HG03175 (cell line): ENCODE results near the gene NLGN1.

Source experiments
- ATAC-seq: cut with Tn5 transposase; IDR thresholded peaks from one replicate; pipeline ENCODE4 v1.9.1; 2021; ENCODE audit warnings: mild to moderate bottlenecking, moderate library complexity; ENCODE audit not compliant: unreplicated experiment

The NLGN1 gene

DNA sequence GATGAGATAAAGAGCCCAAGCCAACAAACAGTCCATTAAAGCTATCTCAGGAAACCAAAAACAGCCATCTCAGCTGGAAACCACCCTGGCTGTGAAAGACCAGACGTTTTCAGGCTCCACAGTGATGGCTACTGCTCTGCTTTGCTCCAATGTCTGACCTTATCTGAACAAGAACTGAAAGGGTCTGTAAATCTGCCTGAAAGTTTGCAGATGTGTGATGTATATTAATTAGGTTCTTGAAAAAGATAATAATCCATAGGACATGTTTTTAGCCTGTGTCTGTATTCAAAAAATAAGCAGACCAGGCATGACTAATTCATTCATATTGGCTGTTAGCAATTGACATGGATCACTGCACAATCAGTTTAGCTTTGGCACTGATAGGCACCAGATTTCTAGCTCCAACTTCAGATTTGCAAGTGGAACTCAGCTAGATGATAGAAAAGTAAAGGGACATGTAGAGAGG, 850.2 kb downstream of the NLGN1 start:
- no peak for ATAC-seq

DNA sequence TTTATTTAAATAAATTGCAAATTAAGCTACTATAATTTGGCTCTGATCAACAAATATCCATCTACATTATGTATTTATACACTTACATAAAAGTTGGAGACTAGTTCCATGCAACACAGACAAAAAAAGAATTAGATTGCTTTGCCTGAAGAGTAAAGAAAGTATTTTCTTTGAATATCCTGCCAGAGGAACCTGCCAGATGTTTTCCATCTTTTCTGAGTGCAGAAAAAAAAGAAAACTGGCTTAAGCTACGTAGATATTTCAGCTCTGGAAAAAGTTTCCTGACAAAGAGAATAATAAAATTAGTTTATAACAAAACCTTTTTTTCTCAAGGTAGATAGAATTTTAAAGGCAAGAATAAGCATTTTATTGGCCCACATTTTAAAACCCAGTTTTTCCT, 854.1 kb downstream of the NLGN1 start:
- ATAC-seq, result no peak

DNA sequence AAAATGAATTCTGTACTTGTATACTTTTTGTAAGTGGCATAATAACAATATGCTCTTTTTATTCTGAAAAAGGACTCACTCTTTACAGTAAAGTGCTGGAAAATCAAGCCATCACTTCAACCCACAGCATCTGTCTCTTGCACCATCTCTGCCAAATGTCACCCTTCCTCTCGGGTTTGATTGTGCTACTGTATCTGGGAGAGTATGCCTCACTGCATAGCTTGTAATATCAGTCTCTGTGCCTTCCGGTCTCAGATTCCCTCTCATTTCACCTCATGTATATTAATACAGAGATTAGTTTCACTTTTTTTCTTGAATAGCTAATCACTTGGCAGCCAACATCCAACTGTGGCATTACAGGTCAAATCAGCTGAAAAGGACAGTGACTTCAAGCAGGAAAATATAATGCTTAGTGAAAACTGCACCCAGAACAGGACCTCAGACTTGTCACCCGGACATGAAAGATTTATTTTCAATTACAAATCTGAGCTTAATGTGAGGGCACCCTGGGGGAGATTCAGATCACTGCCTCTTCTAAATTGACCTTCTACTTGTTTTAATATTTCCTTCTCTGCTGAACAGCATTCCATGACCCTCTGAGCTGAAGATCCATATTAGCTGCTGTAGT, 855.8 kb downstream of the NLGN1 start:
- ATAC-seq, result no peak

DNA sequence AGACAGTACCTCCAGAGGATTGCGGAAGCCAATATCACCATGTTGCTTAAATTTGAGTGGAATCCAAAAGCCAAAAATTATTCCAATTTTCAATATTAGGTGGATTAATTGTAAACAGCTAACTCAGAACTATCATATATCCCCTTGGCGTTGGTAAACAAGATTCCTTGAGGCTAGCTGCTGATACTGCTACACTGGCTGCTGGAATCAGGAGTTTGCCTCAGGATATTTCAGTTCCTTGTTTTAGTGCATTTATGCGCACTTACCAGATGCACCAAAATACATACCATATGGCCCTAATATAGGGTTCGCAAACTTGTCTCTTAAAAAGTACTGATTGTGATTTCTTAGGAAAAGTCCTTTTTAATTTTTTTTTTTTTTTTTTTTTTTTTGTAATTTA, 856.4 kb downstream of the NLGN1 start:
- ATAC-seq, result no peak

DNA sequence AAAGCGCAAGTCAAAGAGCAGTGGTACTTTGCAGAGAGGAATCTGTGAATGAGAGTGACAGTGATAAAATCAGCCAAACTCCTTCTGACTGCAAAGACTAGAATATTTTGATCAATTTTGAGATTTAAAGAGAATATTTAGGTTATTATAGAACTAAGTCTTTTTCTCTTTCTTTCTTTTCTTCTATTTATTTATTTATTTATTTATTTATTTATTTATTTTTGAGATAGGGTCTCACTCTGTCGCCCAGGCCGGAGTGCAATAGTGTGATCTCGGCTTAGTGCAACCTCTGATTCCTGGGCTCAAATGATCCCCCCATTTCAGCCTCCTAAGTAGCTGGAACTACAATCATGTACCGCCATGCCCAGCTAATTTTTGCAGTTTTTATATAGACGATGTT, 857.9 kb downstream of the NLGN1 start:
- ATAC-seq, result no peak

- ATAC-seq, result no peak
Measured at GRCh38 chr3:174266476-174266875, 868.9 kb downstream of the NLGN1 start.

GRCh38 chr3:174268061-174268460, 870.5 kb downstream of the NLGN1 start:
- no peak for ATAC-seq

DNA sequence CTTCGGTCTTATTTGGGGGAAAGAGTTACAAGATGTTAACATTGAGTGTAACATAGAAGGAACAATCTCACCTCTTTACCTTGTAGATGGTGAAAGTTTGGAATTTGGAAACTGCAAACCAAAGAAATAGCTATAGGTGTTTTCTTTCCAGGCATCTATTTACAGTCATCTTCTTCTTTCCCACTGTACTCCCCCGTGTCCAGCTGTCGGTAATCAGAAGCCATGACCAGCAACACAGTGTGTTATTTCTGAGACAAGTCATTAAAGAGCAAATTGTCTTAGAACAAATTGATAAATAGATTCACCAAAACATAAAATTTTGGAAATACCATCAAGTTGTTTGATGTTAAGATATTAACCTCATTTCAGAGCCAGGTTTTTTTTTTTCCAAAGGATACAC, 871.0 kb downstream of the NLGN1 start:
- ATAC-seq, result no peak

- no peak for ATAC-seq
Measured at GRCh38 chr3:174270841-174271240, 873.3 kb downstream of the NLGN1 start.

- ATAC-seq, result no peak
Measured at GRCh38 chr3:174275336-174275735, 877.8 kb downstream of the NLGN1 start.

DNA sequence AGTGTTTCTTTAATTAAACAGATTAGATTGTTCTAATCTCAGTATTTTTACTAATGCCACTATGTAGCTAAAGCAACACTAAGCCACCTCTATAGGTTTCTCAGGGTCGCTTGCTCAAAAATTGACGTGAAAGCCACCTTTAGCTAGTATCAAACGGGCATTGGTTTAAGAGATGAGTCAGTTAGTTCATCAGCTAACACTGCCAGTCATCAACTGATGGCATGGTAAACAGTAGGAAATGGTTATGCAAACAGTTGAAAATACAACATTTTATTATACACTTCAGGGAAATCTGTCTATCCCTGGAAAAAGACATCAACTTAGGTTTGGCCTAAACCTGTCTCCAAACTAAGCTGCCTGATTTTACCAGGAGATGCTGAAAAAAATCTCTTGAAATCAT, 879.3 kb downstream of the NLGN1 start:
- no peak for ATAC-seq

GRCh38 chr3:174278094-174278493, 880.5 kb downstream of the NLGN1 start:
- no peak for ATAC-seq

- ATAC-seq, result no peak
Measured at GRCh38 chr3:174280186-174280585, 882.6 kb downstream of the NLGN1 start.

GRCh38 chr3:174285242-174285864, 887.8 kb downstream of the NLGN1 start:
- ATAC-seq, result no peak

GRCh38 chr3:174287705-174288104, 890.2 kb downstream of the NLGN1 start:
- ATAC-seq, result no peak

DNA sequence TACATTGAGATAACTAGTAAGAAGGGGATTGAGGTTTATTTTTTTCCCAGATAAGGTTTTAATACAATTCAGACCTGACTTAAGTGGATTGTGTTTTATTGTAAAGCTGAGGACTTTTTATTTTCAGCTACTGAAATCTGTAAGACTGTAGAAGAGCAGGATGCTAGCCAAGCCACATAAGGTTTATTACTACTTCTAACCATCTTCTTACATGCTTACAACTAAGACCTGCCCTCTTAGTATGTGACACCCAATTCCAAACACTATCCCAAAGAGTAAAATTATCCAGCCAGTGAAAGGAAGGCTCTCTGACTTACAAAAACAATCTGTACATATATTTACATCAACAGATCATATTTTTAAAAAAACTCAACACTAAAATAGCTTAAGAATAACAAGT, 897.1 kb downstream of the NLGN1 start:
- ATAC-seq, result no peak

DNA sequence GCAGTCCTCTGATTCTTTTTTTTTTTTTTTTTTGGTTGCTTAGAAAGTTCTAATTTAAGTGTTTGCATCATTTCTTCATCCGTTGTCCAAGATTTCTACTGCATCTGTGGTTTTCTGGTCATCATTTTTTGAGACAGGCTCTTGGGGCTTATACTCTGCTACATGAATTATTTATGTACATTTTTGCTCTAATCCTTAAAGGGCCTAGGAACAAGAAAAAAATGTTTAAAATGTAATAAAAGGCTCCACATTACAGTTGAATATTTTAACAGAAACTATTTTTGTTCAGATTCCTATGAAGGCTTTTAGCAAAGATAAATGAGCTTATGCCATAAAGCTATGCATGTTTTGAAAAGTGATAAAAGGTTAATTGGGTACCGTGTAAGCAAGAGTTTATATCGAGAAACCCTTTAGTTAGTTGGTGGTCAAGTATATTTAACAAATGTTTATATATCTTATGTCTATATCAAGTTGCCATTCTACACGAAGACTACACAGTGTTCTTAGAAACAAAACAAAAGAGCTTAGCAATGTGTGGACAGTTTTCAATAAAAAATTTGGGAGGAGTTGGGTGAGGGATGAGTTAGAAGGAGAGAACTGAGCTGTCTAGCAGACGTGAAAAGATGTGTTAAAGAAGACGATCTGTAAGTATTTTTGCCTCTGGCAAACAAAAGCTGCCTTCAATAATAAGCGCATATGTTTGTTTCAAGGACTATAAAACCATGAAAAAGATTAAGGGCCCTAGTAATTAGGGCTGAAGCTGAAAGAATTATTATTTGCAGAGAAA, 898.0 kb downstream of the NLGN1 start:
- no peak for ATAC-seq

DNA sequence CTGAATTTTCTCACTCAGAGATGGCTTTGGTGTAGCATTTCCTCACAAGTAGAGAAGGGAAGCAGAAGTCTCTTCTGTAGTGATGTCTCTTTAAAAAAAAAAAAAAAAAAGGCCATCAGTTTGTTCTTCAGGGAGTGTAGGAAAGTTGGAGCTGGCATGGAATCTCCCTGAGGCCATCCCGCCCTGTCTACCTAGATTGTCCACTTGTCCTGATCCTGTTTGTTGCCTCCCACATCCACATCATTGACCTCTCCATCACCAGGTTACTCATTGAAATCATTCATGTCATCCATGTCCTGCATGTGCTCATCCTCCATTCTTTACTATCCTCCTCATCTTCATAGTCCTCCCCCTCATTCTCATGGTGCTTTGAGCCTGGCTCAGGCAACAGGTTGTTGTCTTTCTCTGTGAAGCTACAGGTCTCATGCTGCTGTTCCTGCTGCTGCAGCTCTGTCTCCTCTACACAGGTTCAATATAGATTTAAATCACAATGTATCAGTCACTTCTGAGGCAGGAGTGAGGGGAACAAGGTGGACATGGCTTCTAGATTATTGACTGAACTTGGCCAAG, 905.3 kb downstream of the NLGN1 start:
- ATAC-seq, result no peak

DNA sequence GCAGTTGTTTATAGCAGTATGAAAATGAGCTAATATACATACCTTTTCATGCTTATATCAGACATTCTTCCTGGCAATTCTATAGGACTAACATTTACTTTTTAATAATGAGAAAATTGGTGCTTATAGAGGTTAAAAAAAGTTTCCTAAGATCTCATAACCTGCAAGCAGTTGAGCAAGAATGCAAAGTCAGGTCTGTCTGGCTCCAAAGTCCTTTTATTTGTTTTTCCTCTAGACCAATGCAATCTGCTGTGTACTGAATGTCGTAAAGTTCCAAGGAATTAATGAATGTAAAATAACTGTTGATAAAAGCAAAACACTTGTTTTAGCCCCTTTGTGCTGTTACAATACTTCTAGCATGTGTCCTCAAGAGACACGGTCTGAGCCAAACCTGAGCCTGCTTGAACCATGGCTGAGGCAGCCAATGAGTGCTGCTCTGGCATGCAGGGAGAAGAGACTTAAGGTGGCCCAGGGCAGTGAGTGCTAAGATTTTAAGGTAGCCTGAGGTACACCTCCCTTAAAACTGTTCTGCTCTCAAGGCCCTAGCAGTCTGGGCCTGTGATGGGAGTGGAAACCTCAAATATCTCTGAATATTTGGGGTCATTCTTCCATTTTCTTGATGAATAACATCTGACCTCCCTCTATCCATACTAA, 906.5 kb downstream of the NLGN1 start:
- no peak for ATAC-seq

DNA sequence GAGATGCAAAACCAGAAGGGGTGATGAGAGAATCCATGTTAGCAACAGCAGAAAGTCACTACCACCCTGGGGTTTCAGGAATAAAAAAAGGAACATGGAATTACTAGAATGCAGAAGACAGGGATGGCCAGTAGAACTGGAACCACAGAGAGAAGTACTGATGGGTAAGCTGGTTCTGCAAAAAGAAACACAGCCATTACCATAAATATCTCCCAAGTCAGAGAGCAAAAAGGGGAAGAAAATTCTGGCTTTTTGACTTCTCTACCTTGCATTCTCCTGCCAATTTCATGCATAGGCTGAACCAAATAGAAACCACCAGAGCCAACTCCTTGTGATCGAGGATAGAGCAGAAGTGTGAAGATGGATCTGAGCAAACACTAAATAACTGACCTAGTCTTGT, 911.2 kb downstream of the NLGN1 start:
- no peak for ATAC-seq

DNA sequence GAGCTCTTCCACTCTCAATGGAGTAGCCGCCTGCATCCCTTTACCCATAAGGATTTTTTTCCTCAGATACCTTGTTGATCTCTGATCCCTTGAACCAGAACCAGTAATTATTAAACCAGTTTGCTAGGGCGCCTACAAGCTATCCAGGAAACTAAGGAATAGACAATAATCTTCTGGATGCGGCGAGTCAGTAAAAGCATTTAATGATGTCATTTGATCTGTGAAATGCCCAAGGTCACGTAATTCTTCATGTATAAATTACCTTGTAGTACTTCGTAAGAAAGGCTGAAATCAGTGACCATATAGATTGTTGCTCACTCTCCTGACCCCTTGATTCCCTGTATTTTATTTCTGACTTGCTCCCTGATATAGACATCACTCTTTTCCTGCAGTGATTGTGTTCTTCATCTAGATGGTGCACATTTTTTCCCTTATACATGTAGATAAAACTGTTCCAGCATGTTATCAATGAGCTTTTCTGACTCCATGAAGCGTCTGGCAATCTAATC, 913.0 kb downstream of the NLGN1 start:
- no peak for ATAC-seq
